ENCODE results near the gene SERPINB1.

DNA sequence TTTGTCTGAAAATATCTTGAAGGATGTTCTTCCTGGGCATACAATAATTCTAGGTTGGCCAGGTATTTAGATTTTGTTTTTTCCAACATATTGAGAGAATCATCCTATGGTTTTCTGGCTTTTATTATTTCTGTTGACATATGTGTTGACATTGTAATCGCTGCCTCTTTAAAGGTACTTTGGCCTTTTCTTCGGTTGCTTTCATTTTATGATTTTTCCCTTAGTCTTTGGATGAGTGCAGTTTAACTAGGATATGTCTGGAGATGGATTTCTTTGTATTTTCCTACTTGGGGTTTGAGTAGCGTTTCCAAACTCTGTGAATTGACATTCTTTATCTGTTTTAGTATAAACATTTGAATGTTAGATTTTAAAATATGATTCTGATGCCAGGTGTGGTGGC, 11.5 kb downstream of the SERPINB1 start:
- TF ChIP-seq, protein P1, sequence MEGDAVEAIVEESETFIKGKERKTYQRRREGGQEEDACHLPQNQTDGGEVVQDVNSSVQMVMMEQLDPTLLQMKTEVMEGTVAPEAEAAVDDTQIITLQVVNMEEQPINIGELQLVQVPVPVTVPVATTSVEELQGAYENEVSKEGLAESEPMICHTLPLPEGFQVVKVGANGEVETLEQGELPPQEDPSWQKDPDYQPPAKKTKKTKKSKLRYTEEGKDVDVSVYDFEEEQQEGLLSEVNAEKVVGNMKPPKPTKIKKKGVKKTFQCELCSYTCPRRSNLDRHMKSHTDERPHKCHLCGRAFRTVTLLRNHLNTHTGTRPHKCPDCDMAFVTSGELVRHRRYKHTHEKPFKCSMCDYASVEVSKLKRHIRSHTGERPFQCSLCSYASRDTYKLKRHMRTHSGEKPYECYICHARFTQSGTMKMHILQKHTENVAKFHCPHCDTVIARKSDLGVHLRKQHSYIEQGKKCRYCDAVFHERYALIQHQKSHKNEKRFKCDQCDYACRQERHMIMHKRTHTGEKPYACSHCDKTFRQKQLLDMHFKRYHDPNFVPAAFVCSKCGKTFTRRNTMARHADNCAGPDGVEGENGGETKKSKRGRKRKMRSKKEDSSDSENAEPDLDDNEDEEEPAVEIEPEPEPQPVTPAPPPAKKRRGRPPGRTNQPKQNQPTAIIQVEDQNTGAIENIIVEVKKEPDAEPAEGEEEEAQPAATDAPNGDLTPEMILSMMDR (IDR thresholded peaks at IDR 0.05): no peak
- no peak for TF ChIP-seq POLR2A (IDR thresholded peaks at IDR 0.05)
- TF ChIP-seq EP300 (IDR thresholded peaks at IDR 0.05): no peak
